ENCODE data around the gene ASTL.

ASTL gene

DNA sequence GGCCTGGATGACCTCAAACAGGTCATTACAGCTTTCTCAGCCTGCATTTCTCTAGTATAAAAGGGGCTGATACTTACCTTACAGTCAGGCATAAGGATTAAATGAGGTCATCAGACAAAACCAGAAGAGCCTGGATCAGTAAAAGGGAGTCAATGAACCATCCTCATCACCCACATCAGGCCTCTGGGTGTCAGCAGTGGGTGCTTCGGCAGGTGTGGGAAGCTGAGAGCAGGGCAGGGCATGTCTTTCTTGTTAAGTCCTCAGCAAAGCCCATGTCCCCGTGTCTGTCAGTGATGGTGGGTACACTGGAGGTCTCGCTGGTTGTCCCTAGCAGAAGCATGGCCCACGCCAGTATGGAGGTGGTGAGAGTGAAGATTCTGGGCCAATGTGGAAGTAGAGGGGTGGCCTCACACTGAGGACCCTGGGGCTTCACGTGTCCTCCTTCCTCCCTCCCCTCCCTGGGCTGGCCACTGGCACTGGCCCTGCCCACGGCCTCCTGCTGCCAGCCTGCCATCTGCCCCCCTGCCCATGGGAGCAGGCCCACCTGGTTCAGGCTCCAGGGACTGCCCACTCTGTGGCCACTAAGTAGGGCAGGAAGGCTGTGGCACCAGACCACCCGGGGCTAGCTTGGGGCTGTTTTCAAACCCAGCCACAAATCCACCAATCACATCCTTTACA lies 26.3 kb downstream of the ASTL start:
- H3K4me3 ChIP-seq (ENCODE audit: low read depth, low read length): no peak overlapping the region
- no peak for DNase-seq (ENCODE audit: low read depth)
- TF ChIP-seq, protein P1, sequence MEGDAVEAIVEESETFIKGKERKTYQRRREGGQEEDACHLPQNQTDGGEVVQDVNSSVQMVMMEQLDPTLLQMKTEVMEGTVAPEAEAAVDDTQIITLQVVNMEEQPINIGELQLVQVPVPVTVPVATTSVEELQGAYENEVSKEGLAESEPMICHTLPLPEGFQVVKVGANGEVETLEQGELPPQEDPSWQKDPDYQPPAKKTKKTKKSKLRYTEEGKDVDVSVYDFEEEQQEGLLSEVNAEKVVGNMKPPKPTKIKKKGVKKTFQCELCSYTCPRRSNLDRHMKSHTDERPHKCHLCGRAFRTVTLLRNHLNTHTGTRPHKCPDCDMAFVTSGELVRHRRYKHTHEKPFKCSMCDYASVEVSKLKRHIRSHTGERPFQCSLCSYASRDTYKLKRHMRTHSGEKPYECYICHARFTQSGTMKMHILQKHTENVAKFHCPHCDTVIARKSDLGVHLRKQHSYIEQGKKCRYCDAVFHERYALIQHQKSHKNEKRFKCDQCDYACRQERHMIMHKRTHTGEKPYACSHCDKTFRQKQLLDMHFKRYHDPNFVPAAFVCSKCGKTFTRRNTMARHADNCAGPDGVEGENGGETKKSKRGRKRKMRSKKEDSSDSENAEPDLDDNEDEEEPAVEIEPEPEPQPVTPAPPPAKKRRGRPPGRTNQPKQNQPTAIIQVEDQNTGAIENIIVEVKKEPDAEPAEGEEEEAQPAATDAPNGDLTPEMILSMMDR (IDR thresholded peaks at IDR 0.05; ENCODE audit: low read depth, low read length): no peak
- TF ChIP-seq MYC (IDR thresholded peaks at IDR 0.05; ENCODE audit: low read depth, low read length) (no peak), POLR2A (IDR thresholded peaks at IDR 0.05; ENCODE audit: extremely low read depth, insufficient read length) (no peak)
- TF ChIP-seq, protein P2, sequence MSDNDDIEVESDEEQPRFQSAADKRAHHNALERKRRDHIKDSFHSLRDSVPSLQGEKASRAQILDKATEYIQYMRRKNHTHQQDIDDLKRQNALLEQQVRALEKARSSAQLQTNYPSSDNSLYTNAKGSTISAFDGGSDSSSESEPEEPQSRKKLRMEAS (IDR thresholded peaks at IDR 0.05; ENCODE audit: low read depth, low read length): no peak

DNA sequence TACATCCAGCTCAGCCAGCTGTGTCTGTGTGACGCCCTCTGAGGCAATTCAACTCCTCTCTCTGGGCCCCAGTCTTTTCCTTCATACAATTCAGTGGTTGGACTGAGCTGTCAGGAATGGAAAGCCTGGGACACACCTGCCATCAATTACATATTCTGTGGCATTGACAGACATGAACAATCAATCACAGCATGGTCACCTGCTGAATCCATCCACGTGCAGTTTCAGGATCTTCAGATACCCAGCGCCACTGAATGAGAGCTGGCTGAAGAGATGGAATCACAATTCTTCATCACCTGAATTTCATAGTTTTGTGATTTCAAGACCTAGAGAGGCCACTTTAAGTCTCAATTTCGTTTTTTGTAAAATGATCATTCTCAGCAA lies 27.1 kb downstream of the ASTL start:
- TF ChIP-seq, protein P2 (IDR thresholded peaks at IDR 0.05; ENCODE audit: low read depth, low read length): no peak
- no peak for TF ChIP-seq MYC (IDR thresholded peaks at IDR 0.05; ENCODE audit: low read depth, low read length)
- TF ChIP-seq, protein P1 (IDR thresholded peaks at IDR 0.05; ENCODE audit: low read depth, low read length): no peak
- TF ChIP-seq POLR2A (IDR thresholded peaks at IDR 0.05; ENCODE audit: extremely low read depth, insufficient read length): no peak
- DNase-seq (ENCODE audit: low read depth): no peak
- no peak overlapping the region for H3K4me3 ChIP-seq (ENCODE audit: low read depth, low read length)

DNA sequence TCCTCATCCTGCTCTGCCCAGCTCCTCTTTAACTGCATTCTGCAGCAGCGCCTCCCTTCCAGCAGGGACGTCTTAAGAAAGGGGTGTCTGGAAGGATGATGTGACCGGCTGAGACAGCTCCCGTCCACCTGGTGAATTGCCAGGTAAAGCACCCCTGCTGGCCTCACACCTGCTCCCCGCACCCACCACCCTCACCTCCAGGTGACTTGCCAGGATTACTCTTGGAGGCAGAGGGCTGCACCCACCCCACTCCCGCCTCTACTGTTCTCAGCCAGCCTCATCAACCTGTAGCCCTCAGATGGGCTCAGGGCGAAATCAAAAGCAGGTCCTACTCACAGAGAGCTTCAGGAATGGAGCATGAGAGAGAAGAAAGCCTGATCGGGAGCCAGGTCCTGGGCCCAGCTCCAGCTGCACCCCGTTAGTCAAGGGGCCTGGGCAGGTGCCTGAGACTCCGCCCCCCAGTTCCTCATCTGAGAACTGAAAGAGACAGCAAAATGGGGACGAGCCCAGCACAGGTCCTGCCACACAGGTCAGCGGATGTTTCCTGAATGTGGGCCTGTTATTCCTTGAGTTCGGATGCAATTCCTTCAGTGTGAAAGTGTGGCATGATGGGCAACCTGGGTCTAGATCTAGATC lies 27.6 kb downstream of the ASTL start:
- TF ChIP-seq POLR2A (IDR thresholded peaks at IDR 0.05; ENCODE audit: extremely low read depth, insufficient read length): no peak
- no peak overlapping the region for H3K4me3 ChIP-seq (ENCODE audit: low read depth, low read length)
- no peak for DNase-seq (ENCODE audit: low read depth)

DNA sequence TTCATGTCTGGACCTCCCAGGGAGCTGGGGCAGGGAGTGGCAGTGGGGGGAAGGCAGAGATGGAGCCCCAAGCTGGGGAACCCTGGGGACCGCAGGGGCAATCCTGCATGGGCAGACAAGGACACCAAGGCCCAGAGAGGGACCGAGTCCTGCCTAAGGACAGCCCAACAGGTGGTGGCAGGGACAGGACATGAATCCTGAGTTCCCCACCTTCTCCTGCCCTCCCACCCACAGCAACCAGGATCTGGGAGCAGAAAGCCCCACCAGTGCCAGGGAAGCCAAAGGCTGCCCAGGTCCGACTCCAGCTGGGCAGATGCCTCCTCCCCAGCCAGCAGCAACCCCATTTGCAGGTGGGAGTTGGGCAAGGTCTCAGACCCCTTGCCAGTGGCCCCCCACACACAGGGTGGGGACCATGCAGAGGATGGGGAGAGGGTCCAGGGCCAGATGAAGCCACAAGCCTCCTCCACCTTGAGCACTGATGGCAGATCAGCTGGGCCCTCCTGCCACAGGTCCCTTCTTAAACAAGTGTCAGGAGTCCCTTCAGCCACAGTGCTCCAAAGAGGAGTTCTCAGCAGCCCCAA lies 28.3 kb downstream of the ASTL start:
- DNase-seq (ENCODE audit: low read depth): no peak
- TF ChIP-seq, protein P2 (IDR thresholded peaks at IDR 0.05; ENCODE audit: low read depth, low read length): no peak
- TF ChIP-seq POLR2A (IDR thresholded peaks at IDR 0.05; ENCODE audit: extremely low read depth, insufficient read length) (no peak), MYC (IDR thresholded peaks at IDR 0.05; ENCODE audit: low read depth, low read length) (no peak)
- TF ChIP-seq, protein P1 (IDR thresholded peaks at IDR 0.05; ENCODE audit: low read depth, low read length): no peak
- no peak overlapping the region for H3K4me3 ChIP-seq (ENCODE audit: low read depth, low read length)

DNA sequence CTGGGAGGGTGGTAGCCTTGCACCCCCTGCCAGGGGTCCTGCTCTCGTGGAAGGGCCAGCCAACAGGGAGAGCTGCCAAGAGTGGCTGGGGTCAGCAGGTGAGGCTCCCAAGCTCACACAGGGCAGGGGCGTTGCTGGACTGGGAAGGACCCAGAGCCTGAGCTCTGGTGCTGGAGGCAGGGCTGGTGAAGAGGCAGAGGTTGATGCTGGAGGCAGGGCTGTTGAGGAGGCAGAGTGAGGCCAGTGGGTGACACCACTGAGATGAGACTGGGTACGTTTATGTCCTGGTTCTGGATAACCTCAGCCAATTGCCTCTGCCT lies 29.0 kb downstream of the ASTL start:
- no peak for TF ChIP-seq MYC (IDR thresholded peaks at IDR 0.05; ENCODE audit: low read depth, low read length)
- TF ChIP-seq POLR2A (IDR thresholded peaks at IDR 0.05; ENCODE audit: extremely low read depth, insufficient read length): no peak
- TF ChIP-seq, protein P1 (IDR thresholded peaks at IDR 0.05; ENCODE audit: low read depth, low read length): no peak
- TF ChIP-seq, protein P2 (IDR thresholded peaks at IDR 0.05; ENCODE audit: low read depth, low read length): no peak
- no peak for DNase-seq (ENCODE audit: low read depth)
- H3K4me3 ChIP-seq (ENCODE audit: low read depth, low read length): no peak overlapping the region

DNA sequence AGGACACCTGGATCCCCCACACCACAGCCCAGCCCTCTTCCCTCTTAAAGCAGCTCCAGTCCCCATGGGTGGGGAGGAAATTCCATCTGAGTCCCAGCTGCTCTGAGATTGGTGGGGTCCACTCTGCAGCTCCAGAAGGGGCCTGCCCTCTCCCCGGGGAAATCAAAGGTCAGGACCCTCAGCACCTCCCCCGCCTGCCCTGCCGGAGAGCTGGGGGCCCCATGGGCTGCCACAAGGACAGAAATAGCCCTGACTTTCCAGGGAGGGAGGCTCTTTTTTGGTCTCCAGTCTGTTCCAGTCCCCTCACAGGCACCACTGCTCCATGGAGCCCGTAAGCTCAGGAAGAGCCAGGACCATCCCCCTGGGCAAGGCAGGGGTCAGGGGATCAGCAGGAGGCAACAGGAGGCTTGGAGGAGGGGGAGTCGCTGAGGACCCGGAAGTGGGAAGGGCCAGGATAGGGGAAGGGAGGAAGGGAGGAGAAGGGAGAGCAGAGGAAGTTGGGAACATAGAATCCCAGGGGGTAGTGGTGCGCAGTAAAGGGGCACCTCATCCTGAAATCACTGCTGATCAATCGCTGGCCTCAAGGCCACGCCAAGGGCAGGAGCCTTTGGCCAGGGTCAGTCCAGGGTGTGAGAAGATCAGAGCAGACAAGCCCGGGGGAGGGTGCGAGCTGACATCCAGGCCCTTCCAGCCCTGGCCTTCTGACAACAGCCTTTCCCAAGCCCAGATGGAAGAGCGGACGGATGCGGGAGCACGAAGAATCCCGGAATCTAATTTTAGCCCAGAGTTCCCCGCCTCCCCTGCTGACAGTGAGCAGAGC lies 29.6 kb downstream of the ASTL start:
- TF ChIP-seq, protein P1 (IDR thresholded peaks at IDR 0.05; ENCODE audit: low read depth, low read length): no peak
- no peak for TF ChIP-seq MYC (IDR thresholded peaks at IDR 0.05; ENCODE audit: low read depth, low read length)
- TF ChIP-seq POLR2A (IDR thresholded peaks at IDR 0.05; ENCODE audit: extremely low read depth, insufficient read length): no peak
- TF ChIP-seq, protein P2 (IDR thresholded peaks at IDR 0.05; ENCODE audit: low read depth, low read length): no peak
- no peak for DNase-seq (ENCODE audit: low read depth)
- no peak overlapping the region for H3K4me3 ChIP-seq (ENCODE audit: low read depth, low read length)

Data from NB4 (cell line).